ENCODE measurements around the gene GDPD4.
"Not testable (repeated sequence)": the region's sequence is repeated elsewhere in the genome, so short reads cannot be mapped to it uniquely, and the experiment has no call there.

DNA sequence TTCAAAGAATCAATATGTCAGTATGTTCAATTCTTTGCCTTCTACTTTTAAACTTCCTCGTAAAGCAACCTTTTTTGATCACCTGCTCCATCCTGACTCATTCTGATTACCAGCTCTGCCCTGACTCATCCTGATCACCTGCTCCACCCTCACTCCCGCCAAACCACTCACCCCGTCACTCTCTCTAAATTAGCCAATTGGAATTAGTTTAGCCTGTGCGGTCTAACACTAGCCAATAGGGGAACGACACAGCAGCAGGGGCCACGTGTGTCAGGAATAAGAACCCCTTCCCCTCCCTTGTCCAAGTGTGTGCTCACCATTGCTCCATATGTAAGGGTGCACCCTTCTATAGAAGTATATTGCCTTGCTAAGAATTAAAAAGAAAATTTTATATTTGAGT lies 1.5 kb downstream of the GDPD4 start:
- TF ChIP-seq, protein P1, sequence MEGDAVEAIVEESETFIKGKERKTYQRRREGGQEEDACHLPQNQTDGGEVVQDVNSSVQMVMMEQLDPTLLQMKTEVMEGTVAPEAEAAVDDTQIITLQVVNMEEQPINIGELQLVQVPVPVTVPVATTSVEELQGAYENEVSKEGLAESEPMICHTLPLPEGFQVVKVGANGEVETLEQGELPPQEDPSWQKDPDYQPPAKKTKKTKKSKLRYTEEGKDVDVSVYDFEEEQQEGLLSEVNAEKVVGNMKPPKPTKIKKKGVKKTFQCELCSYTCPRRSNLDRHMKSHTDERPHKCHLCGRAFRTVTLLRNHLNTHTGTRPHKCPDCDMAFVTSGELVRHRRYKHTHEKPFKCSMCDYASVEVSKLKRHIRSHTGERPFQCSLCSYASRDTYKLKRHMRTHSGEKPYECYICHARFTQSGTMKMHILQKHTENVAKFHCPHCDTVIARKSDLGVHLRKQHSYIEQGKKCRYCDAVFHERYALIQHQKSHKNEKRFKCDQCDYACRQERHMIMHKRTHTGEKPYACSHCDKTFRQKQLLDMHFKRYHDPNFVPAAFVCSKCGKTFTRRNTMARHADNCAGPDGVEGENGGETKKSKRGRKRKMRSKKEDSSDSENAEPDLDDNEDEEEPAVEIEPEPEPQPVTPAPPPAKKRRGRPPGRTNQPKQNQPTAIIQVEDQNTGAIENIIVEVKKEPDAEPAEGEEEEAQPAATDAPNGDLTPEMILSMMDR (conservative IDR thresholded peaks at IDR 0.05; ENCODE audit: low read depth, low read length), result not testable (repeated sequence)
- not testable (repeated sequence) for TF ChIP-seq EZH2 (IDR thresholded peaks at IDR 0.05; ENCODE audit: borderline replicate concordance, low read depth, low read length, poor library complexity, severe bottlenecking)
